SK-N-SH (cell line): ENCODE measurements around the gene CIBAR2.

ENCODE experiments used
- GABPA ChIP-seq: IDR thresholded peaks from 2 replicates; pipeline ENCODE4 v1.4.0; 2012; ENCODE audit warnings: low read depth, mild to moderate bottlenecking
- MXI1 ChIP-seq: IDR thresholded peaks from 2 replicates; pipeline ENCODE4 v1.6.1; 2012; ENCODE audit warnings: mild to moderate bottlenecking, low read depth, low read length, improper control_type of control experiment
- NRF1 ChIP-seq: IDR thresholded peaks from 2 replicates; pipeline ENCODE4 v1.6.1; 2012; ENCODE audit warnings: low read depth, mild to moderate bottlenecking, low read length
- RFX5 ChIP-seq: IDR thresholded peaks from 2 replicates; pipeline ENCODE4 v1.6.1; 2012; ENCODE audit warnings: mild to moderate bottlenecking, improper control_type of control experiment, low read length
- TCF12 ChIP-seq: IDR thresholded peaks from 2 replicates; pipeline ENCODE4 v1.4.0; 2012
- TF ChIP-seq, protein P1 (sequence below): fragments of 200-600 bp; sonication (generic); IDR thresholded peaks from 2 replicates; pipeline ENCODE4 v1.6.1; 2017; ENCODE audit warnings: antibody characterized with exemption, mild to moderate bottlenecking, moderate library complexity
- TF ChIP-seq, protein P2 (sequence below): IDR thresholded peaks from 2 replicates; pipeline ENCODE4 v1.4.0; 2012; ENCODE audit warnings: low read depth, borderline replicate concordance
- TF ChIP-seq, protein P3 (sequence below): fragments of 150-350 bp; IDR thresholded peaks from 2 replicates; pipeline ENCODE4 v1.6.1; 2017; ENCODE audit warnings: antibody characterized with exemption, low read length, low read depth, borderline replicate concordance

DNA sequence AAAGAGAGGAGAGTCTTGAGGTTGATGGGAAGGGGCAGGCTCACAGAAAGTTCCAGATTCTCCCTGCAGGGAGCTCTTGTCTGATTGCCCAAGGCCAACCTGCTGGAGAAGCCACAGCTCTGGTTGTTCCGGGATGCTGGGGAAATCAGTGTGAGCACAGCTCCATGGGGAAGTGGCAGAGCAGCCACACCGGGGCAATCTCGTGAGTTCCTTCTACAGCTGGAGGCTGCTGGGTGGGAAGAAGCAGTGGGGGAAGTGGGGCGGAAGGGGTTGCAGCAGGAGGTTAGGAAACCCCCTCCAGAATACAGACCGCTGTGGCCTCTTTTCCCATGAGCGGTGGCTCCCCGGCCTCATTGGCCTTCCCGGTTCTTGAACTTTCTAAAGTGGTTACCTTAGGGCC lies 50.7 kb downstream of the CIBAR2 start:
- TF ChIP-seq, protein P1, sequence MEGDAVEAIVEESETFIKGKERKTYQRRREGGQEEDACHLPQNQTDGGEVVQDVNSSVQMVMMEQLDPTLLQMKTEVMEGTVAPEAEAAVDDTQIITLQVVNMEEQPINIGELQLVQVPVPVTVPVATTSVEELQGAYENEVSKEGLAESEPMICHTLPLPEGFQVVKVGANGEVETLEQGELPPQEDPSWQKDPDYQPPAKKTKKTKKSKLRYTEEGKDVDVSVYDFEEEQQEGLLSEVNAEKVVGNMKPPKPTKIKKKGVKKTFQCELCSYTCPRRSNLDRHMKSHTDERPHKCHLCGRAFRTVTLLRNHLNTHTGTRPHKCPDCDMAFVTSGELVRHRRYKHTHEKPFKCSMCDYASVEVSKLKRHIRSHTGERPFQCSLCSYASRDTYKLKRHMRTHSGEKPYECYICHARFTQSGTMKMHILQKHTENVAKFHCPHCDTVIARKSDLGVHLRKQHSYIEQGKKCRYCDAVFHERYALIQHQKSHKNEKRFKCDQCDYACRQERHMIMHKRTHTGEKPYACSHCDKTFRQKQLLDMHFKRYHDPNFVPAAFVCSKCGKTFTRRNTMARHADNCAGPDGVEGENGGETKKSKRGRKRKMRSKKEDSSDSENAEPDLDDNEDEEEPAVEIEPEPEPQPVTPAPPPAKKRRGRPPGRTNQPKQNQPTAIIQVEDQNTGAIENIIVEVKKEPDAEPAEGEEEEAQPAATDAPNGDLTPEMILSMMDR = no peak
- TF ChIP-seq NRF1 (no peak), GABPA (no peak), TCF12 (no peak), RFX5 (no peak), MXI1 (no peak)
- TF ChIP-seq, protein P2, sequence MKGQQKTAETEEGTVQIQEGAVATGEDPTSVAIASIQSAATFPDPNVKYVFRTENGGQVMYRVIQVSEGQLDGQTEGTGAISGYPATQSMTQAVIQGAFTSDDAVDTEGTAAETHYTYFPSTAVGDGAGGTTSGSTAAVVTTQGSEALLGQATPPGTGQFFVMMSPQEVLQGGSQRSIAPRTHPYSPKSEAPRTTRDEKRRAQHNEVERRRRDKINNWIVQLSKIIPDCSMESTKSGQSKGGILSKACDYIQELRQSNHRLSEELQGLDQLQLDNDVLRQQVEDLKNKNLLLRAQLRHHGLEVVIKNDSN = no peak
- TF ChIP-seq, protein P3, sequence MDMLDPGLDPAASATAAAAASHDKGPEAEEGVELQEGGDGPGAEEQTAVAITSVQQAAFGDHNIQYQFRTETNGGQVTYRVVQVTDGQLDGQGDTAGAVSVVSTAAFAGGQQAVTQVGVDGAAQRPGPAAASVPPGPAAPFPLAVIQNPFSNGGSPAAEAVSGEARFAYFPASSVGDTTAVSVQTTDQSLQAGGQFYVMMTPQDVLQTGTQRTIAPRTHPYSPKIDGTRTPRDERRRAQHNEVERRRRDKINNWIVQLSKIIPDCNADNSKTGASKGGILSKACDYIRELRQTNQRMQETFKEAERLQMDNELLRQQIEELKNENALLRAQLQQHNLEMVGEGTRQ = no peak
